GM23248 (cell line): ENCODE measurements around the gene SAMD14. TPM values are rescaled to one million over a fixed set of nuclear protein-coding genes. Genes with fewer than 3 reads are reported as not detected.
A peak's percentile ranks its signal among the peaks of the same experiment; 100 is the strongest.

Experiments
- DNase-seq: peaks from one replicate; pipeline ENCODE4 v3.0.0-alpha.2; 2015
- H2AFZ ChIP-seq: fragments of 200-600 bp; sonication (generic); 2 replicates; pipeline ENCODE4 v1.6.1; 2016; ENCODE audit warnings: antibody characterized with exemption
- H3F3A ChIP-seq: fragments of 200-600 bp; sonication (generic); 2 replicates; pipeline ENCODE4 v1.6.1; 2016; ENCODE audit warnings: mild to moderate bottlenecking, antibody characterized with exemption, mixed run types; ENCODE audit not compliant: insufficient read depth
- H3K27ac ChIP-seq: fragments of 200-600 bp; sonication (generic); 2 replicates; pipeline ENCODE4 v1.5.1; 2016; ENCODE audit warnings: mild to moderate bottlenecking
- H3K27me3 ChIP-seq: fragments of 200-600 bp; sonication (generic); replicated peaks from 2 replicates; pipeline ENCODE4 v1.6.1; 2016; ENCODE audit warnings: mild to moderate bottlenecking; ENCODE audit not compliant: insufficient read depth
- H3K36me3 ChIP-seq: fragments of 200-600 bp; sonication (generic); 2 replicates; pipeline ENCODE4 v1.6.1; 2016; ENCODE audit warnings: low read depth, mild to moderate bottlenecking
- H3K4me1 ChIP-seq: fragments of 200-600 bp; sonication (generic); 2 replicates; pipeline ENCODE4 v1.6.1; 2016; ENCODE audit warnings: mild to moderate bottlenecking; ENCODE audit not compliant: insufficient read depth
- H3K4me2 ChIP-seq: fragments of 200-600 bp; sonication (generic); one replicate; pipeline ENCODE4 v1.6.1; 2016; ENCODE audit warnings: mild to moderate bottlenecking; ENCODE audit not compliant: unreplicated experiment
- H3K4me3 ChIP-seq: fragments of 200-600 bp; sonication (generic); 2 replicates; pipeline ENCODE4 v1.5.1; 2016; ENCODE audit warnings: mild to moderate bottlenecking
- H3K79me2 ChIP-seq: fragments of 200-600 bp; sonication (generic); 2 replicates; pipeline ENCODE4 v1.6.1; 2016; ENCODE audit warnings: mild to moderate bottlenecking; ENCODE audit not compliant: insufficient read depth
- H3K9ac ChIP-seq: fragments of 200-600 bp; sonication (generic); 2 replicates; pipeline ENCODE4 v1.6.1; 2016; ENCODE audit warnings: mild to moderate bottlenecking
- H3K9me2 ChIP-seq: fragments of 200-600 bp; sonication (generic); 2 replicates; pipeline ENCODE4 v1.6.1; 2016; ENCODE audit warnings: mixed run types, mild to moderate bottlenecking, moderate library complexity; ENCODE audit not compliant: insufficient read depth
- H3K9me3 ChIP-seq: fragments of 200-600 bp; sonication (generic); one replicate; pipeline ENCODE4 v1.6.1; 2017; ENCODE audit warnings: low read depth
- H4K20me1 ChIP-seq: fragments of 200-600 bp; sonication (generic); 2 replicates; pipeline ENCODE4 v1.6.0; 2016; ENCODE audit not compliant: insufficient read depth
- EZH2 ChIP-seq: fragments of 200-600 bp; sonication (generic); IDR thresholded peaks from 2 replicates; pipeline ENCODE4 v1.6.1; 2018; ENCODE audit warnings: antibody characterized with exemption, mild to moderate bottlenecking; ENCODE audit not compliant: insufficient read depth, poor library complexity, severe bottlenecking
- EZH2phosphoT487 ChIP-seq: fragments of 200-600 bp; sonication (generic); IDR thresholded peaks from 2 replicates; pipeline ENCODE4 v1.6.1; 2018; ENCODE audit warnings: antibody characterized with exemption, moderate library complexity, mild to moderate bottlenecking, low read depth; ENCODE audit not compliant: insufficient read depth
- WGBS, 2 experiments: methylation state at CpG; one replicate each; pipeline ENCODE4 v1.1.6; 2015 to 2017; ENCODE audit warnings: low lambda C conversion rate in 2 of 2, low coverage in 1 of 2; ENCODE audit errors: missing lambda C conversion rate in 2 of 2; 5-methylcytosine and 5-hydroxymethylcytosine counted together
- in situ Hi-C: fragments of 300-500 bp; cut with MboI; formaldehyde crosslinking; loops from 2 replicates; pipeline ENCODE4 v1.15.0; 2020
- polyA plus RNA-seq: library from polyadenylated mRNA; unstranded; fragments of >200 nt; fragmentation: Nextera tagmentation; extraction: Ambion mirVana; gene quantifications from 2 replicates; pipeline ENCODE4 v1.2.1, GENCODE V29; 2016
- total RNA-seq: library from RNA; depleted of rRNA; stranded (reverse); fragments of >200 nt; shearing (Covaris generic); gene quantifications from 2 replicates; pipeline ENCODE4 v1.2.3, GENCODE V29; 2014

Gene SAMD14
- total and polyA plus RNA-seq, 2 experiments from 2014 or later = 1.3 to 3.0 TPM

DNA sequence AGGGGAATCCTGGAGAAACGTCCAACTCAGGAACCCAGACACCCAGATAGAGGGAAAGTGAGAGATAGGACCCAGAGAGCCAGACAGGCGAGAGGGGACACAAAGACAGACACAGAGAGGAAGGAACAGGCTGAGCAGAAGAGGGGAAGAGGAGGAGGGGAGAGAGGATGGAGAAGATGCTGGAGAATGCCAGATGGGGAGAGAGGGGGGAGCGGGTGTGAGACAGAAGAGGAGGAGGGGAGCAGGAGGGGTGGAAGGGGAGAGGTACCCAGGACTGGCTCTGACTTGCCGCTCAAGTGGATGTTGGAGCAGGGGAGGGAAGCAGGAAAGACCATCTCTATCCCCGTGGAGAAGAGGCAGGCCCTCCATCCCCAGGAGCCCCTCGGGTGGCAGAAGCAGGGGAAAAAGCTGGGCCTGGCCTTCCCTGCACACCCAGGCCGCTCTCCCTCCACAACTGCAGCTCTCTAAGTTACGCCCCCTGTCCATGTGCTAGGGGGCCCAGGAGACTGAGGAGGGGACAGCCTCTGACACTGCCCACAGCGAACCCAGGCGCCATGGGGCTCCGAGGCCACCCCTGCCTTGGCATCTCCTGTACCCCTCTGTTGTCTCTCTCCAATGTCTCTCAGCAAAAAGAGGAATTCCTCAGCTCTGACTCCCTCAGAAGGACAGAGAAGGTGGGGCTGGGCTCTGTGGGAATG is 15.7 kb upstream of the SAMD14 start:
- WGBS, 2 experiments = 65 to 78% methylated on average over 7 to 11 of the region's 11 CpGs
- no peaks in the 10 kb centered on the region for H3F3A ChIP-seq
- peak overlapping the region; percentile 98; the same call in 1 of the 2 replicates for H3K9ac ChIP-seq
- in situ Hi-C loops = no loop called here
- no peak overlapping the region for H2AFZ ChIP-seq
- H3K27ac ChIP-seq = no peak overlapping the region
- H3K9me2 ChIP-seq = no peaks in the 10 kb centered on the region
- H3K9me3 ChIP-seq = no peaks in the 10 kb centered on the region
- H3K4me3 ChIP-seq = peak overlapping the region; percentile 83; the same call in 1 of the 2 replicates
- H3K79me2 ChIP-seq = peaks cover 89% of the 10 kb centered on the region
- no peaks in the 10 kb centered on the region for H3K27me3 ChIP-seq
- no peak for TF ChIP-seq EZH2phosphoT487
- TF ChIP-seq EZH2 = no peak
- peak overlapping the region; percentile 81 for H3K4me2 ChIP-seq
- peaks cover 10% of the 10 kb centered on the region; the same call in 1 of the 2 replicates for H3K36me3 ChIP-seq
- DNase-seq = no peak
- peaks cover 4% of the 10 kb centered on the region; the same call in 1 of the 2 replicates for H4K20me1 ChIP-seq
- peaks cover 27% of the 10 kb centered on the region for H3K4me1 ChIP-seq

DNA sequence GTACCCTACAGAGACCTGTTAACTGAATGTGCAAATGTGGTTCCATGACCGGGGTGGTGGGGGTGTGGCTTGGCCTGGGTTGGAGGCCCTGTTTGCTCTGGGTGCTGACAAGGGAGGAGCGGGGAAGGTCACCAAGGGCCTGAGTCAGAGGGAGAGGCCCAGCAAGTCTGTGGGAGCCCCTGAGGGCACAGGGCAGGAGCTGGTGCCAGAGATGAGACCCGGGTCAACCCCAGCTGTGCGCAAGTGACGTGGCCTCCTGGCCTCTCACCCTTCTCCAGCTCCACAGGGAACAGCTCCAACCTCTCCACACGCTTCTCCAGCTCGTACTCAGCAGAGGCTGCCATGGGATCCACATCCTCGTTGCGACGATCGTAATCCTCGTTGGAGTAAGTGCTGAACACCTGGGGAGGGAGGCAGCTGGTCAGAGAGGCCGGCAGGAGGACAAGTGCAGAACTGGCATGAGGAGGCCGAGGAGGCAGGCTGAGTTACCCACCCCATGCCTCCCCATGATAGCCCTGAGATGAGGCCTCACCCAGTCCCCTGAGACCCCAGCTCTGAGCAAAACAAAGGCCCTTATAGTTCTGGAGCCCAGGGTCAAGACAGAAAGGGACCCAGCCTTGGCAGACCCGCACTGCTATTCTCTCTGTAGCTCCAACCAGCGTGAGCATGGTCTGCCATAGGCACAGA is 15.0 kb upstream of the SAMD14 start:
- H4K20me1 ChIP-seq = peaks cover 4% of the 10 kb centered on the region; the same call in 1 of the 2 replicates
- 69 to 73% methylated on average over 16 of the region's 16 CpGs for WGBS, 2 experiments
- H3K4me3 ChIP-seq = no peak overlapping the region
- H2AFZ ChIP-seq = no peak overlapping the region
- no peak overlapping the region for H3K27ac ChIP-seq
- H3K9ac ChIP-seq = no peak overlapping the region
- H3F3A ChIP-seq = no peaks in the 10 kb centered on the region
- H3K27me3 ChIP-seq = no peaks in the 10 kb centered on the region
- in situ Hi-C loops = no loop called here
- H3K9me3 ChIP-seq = no peaks in the 10 kb centered on the region
- no peak overlapping the region for H3K4me2 ChIP-seq
- peaks cover 16% of the 10 kb centered on the region; the same call in 1 of the 2 replicates for H3K36me3 ChIP-seq
- peaks cover 27% of the 10 kb centered on the region for H3K4me1 ChIP-seq
- TF ChIP-seq EZH2phosphoT487 = no peak
- TF ChIP-seq EZH2 = no peak
- no peaks in the 10 kb centered on the region for H3K9me2 ChIP-seq
- H3K79me2 ChIP-seq = peaks cover 82% of the 10 kb centered on the region
- DNase-seq = no peak

DNA sequence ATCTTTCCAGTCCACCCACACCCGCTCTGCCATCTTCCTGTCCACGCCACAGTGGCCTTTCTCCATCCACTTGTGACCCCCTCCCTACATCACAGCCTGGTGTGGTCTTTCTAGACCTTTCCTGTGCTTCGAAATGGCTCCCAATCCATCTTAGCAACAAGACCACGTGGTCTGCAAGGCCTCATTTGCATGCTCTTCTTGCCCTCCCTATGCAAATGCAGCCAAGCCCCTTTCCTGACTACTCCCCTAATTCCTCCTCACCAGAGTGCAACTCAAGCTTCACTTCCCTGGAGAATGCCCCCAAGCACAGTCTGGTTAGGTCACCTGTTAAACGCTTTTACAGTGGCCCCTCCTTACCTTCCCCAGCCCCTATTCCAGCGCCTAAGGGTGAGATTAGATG is 14.4 kb upstream of the SAMD14 start:
- Histone ChIP-seq H3K9me3 (no peaks in the 10 kb centered on the region), H3K27ac (no peak overlapping the region), H3K4me2 (no peak overlapping the region), H3K27me3 (no peaks in the 10 kb centered on the region), H3K36me3 (peaks cover 21% of the 10 kb centered on the region), H4K20me1 (peaks cover 4% of the 10 kb centered on the region; the same call in 1 of the 2 replicates), H3K4me1 (peaks cover 27% of the 10 kb centered on the region), H3K79me2 (peaks cover 79% of the 10 kb centered on the region), H2AFZ (no peak overlapping the region), H3K4me3 (no peak overlapping the region), H3K9ac (no peak overlapping the region), H3F3A (no peaks in the 10 kb centered on the region), H3K9me2 (no peaks in the 10 kb centered on the region)
- in situ Hi-C loops = no loop called here
- DNase-seq = no peak
- WGBS, 2 experiments = 66 to 67% methylated on average over 6 of the region's 6 CpGs
- TF ChIP-seq EZH2phosphoT487 (no peak), EZH2 (no peak)

DNA sequence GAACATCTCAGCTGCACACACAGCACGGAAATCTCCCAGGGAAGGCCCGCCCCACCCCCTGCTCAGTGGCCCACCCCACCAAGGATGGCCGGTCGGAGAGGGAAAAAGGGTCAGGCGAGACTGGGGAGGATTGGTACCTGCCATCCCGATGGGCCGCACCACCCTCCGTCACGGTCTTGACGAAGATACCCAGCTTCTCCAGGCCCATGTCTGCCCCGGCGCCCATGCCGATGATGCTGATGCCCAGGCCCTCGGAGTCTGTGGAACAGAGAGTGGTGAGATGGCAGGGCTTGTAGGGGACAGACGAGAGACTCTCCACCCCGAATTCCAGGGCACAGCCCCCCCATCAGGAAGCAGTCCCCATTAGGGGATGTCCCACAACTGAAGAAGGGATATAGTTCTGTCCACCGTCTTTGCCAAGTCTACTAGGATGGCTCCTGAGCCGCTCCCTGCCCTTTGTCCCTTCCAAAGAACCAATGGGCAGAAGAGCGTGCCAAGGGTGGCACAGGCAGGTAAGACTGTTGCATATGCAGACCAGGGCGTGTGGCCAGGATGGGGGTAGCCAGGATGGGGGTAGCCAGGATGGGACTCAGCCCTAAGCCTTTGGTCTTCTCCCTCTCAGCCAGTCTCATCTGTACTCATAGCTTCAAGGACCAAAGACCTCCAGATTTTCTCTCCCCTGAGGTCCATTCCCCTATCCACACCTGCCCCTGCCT is 13.7 kb upstream of the SAMD14 start:
- Histone ChIP-seq H3K79me2 (peaks cover 81% of the 10 kb centered on the region), H3K4me1 (peaks cover 27% of the 10 kb centered on the region), H3K4me3 (no peak overlapping the region), H3K27me3 (no peaks in the 10 kb centered on the region), H3K36me3 (peaks cover 28% of the 10 kb centered on the region), H3K4me2 (no peak overlapping the region), H3K27ac (no peak overlapping the region), H3K9me2 (no peaks in the 10 kb centered on the region), H3K9me3 (no peaks in the 10 kb centered on the region), H3K9ac (no peak overlapping the region), H2AFZ (no peak overlapping the region), H4K20me1 (peaks cover 4% of the 10 kb centered on the region; the same call in 1 of the 2 replicates), H3F3A (no peaks in the 10 kb centered on the region)
- 92 to 93% methylated on average over 16 to 20 of the region's 20 CpGs for WGBS, 2 experiments
- TF ChIP-seq EZH2 (no peak), EZH2phosphoT487 (no peak)
- in situ Hi-C loops = no loop called here
- DNase-seq = no peak
